Articular chondrocyte of knee joint (primary cell): ENCODE results near the gene MTX1. TPM values are rescaled to one million over a fixed set of nuclear protein-coding genes. Genes with fewer than 3 reads are reported as not detected.

ENCODE experiments used
- total RNA-seq: library from RNA; depleted of rRNA; stranded (reverse); fragments of >200 nt; gene quantifications from 2 replicates; pipeline ENCODE4 v1.2.3, GENCODE V29; 2012

MTX1 gene
- 33.8 and 37.4 TPM in 2 replicates for total RNA-seq

GRCh38 chr1:155208541-155209311 lies at the start of gene MTX1:
Gene MTX1, plus strand, starts transcription at chr1:155208695. Its CDS starts 110 bp downstream, at chr1:155208805.

GRCh38 chr1:155172732-155173477 lies 35.6 kb upstream of the MTX1 start, which contains the start of gene KRTCAP2:
Gene KRTCAP2, minus strand, starts transcription at chr1:155173304. Its CDS starts 80 bp downstream, at chr1:155173224.

GRCh38 chr1:155173478-155174323 lies 34.8 kb upstream of the MTX1 start, which contains the start of gene TRIM46:
Gene TRIM46, plus strand, starts transcription at chr1:155173849. Its CDS starts 118 bp downstream, at chr1:155173967.

GRCh38 chr1:155207806-155208540 lies 522 bp upstream of the MTX1 start, which contains the start of gene THBS3:
Gene THBS3, minus strand, starts transcription at chr1:155207897. Its CDS starts 21 bp downstream, at chr1:155207876.

GRCh38 chr1:155255243-155256007 lies 46.9 kb downstream of the MTX1 start, which contains the start of gene ENTREP3:
Gene ENTREP3, minus strand, starts transcription at chr1:155255483. Its CDS starts 606 bp downstream, at chr1:155254877.

GRCh38 chr1:155261852-155262673 lies 53.6 kb downstream of the MTX1 start, which contains the start of gene SCAMP3:
Gene SCAMP3, minus strand, starts transcription at chr1:155262360. Its CDS starts 209 bp downstream, at chr1:155262151.

Other genes with a start within 250 kb of the MTX1 start
- 11.6 and 13.8 TPM in 2 replicates for gene PYGO2, start 246.9 kb upstream of the MTX1 start, total RNA-seq
- 211 and 219 TPM in 2 replicates for gene SHC1, start 237.9 kb upstream of the MTX1 start, total RNA-seq
- gene CKS1B, start 234.0 kb upstream of the MTX1 start, total RNA-seq: 31.5 and 40.9 TPM in 2 replicates
- 13.1 and 13.6 TPM in 2 replicates for gene FLAD1, start 225.4 kb upstream of the MTX1 start, total RNA-seq
- gene LENEP, start 215.1 kb upstream of the MTX1 start, total RNA-seq: not detected in 2 replicates
- gene ZBTB7B, start 205.9 kb upstream of the MTX1 start, total RNA-seq: 14.4 and 20.6 TPM in 2 replicates
- 0.11 TPM in 1 of 2 replicates, not detected in the other for gene DCST2, start 174.9 kb upstream of the MTX1 start, total RNA-seq
- gene DCST1, start 174.9 kb upstream of the MTX1 start, total RNA-seq: not detected in 2 replicates
- 82.4 and 87.7 TPM in 2 replicates for gene ADAM15, start 157.4 kb upstream of the MTX1 start, total RNA-seq
- 3.0 and 3.7 TPM in 2 replicates for gene EFNA4, start 145.0 kb upstream of the MTX1 start, total RNA-seq
- 0.65 and 1.6 TPM in 2 replicates for gene EFNA3, start 129.9 kb upstream of the MTX1 start, total RNA-seq
- gene EFNA1, start 80.8 kb upstream of the MTX1 start, total RNA-seq: 1.9 and 5.2 TPM in 2 replicates
- gene SLC50A1, start 72.8 kb upstream of the MTX1 start, total RNA-seq: 37.9 and 46.4 TPM in 2 replicates
- 19.2 and 39.6 TPM in 2 replicates for gene DPM3, start 68.2 kb upstream of the MTX1 start, total RNA-seq
- 96.1 and 111 TPM in 2 replicates for gene KRTCAP2, start 35.4 kb upstream of the MTX1 start, total RNA-seq
- gene TRIM46, start 34.8 kb upstream of the MTX1 start, total RNA-seq: 2.0 and 3.5 TPM in 2 replicates
- gene THBS3, start 798 bp upstream of the MTX1 start, total RNA-seq: 47.7 and 72.1 TPM in 2 replicates
- gene ENTREP3, start 46.8 kb downstream of the MTX1 start, total RNA-seq: 4.2 and 6.4 TPM in 2 replicates
- 33.8 and 43.6 TPM in 2 replicates for gene SCAMP3, start 53.7 kb downstream of the MTX1 start, total RNA-seq
- gene CLK2, start 64.8 kb downstream of the MTX1 start, total RNA-seq: 26.0 and 27.6 TPM in 2 replicates
- 0.78 and 1.1 TPM in 2 replicates for gene HCN3, start 68.8 kb downstream of the MTX1 start, total RNA-seq
- 0.13 TPM in 1 of 2 replicates, not detected in the other for gene PKLR, start 92.7 kb downstream of the MTX1 start, total RNA-seq
- gene FDPS, start 100.2 kb downstream of the MTX1 start, total RNA-seq: 93.6 and 110 TPM in 2 replicates
- 14.9 and 15.2 TPM in 2 replicates for gene RUSC1, start 112.2 kb downstream of the MTX1 start, total RNA-seq